Stimulated activated CD8-positive, alpha-beta memory T cell treated with anti-CD3 and anti-CD28 coated beads, Interleukin-4, amount 100 ng/mL, for 24 hours (primary cell): ENCODE measurements around the gene ZSWIM8.

ENCODE experiments used
- DNase-seq: peaks from one replicate; pipeline ENCODE4 v3.0.0-alpha.2; 2020; ENCODE audit warnings: low read depth

Gene ZSWIM8

DNA sequence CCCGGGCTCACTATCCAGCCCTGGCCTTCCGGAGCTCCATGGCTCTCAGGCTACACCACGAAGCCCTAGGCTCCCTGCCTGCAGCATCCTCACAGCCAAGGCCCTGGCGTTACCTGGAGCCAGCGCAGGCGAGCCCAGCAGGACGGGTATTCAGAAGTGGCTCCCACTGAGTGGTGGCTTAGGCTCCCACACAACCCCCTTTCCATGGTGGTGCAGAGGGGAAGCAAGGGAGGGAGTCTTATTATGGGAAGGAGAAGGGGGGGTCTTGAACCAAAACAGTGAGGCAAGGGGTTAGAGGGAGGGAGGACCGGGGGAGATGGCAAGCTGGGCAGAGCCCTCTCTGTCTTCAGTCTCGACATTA, 55.6 kb downstream of the ZSWIM8 start:
- no peak for DNase-seq

DNA sequence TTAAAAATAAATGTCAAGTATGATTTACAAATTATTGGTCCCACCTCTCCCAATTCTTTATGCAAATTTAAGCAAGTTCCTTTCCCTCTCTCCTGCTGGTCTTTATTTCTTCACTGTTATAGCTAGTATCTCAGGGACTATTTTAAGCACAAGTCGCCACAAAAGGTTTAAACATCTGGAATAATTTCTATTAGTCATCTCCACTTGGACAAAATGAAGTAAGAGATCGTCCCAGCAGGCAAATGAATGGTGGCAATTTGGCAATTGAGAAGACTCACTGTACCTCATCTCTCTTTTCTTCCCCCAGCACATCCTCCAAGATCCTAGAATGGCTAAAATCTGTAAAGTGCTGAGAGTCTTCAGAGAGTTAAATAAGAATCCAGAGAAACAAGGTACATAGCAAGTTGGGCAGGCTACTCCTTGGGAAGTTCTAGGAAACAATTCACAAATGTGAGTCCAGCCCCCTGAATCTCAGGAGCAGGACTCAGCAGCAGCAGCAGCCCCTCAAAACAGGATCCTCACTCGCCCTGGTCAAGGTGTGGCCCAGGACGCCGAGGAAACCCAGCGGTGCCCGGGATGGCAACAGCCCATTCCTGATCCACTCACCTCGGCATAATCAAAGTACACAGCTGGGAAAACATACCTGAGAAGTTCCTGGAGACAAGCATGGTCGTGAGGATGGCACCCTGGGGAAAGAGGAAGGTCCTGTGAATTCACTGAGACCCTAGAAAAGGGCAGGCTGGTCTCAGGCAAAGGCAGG, 56.3 kb downstream of the ZSWIM8 start:
- no peak for DNase-seq

DNA sequence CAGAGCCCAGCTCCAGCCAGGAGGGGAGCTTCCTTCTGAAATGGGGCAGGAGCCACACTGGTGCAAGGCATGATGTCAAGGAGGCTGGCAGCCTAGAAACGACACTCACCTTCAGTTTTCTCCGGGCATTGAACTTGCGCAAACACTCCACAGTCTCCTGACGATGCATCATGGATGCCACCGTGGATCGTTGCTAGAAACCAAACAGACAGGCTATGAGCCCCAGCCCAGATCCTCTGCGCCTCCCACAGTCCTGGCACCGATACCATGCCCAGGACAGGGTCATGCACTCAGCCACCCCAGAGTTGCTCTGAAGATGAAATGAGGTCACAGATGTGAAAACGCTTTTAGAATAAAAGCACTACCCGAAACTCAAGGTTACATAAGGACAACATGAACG, 56.9 kb downstream of the ZSWIM8 start:
- no peak for DNase-seq

- DNase-seq = no peak
Observed at GRCh38 chr10:73843261-73843660, 57.9 kb downstream of the ZSWIM8 start.

- DNase-seq = no peak
Observed at GRCh38 chr10:73847031-73847430, 61.6 kb downstream of the ZSWIM8 start.

GRCh38 chr10:73848821-73849489, 63.5 kb downstream of the ZSWIM8 start:
- DNase-seq = peak; percentile 89

DNA sequence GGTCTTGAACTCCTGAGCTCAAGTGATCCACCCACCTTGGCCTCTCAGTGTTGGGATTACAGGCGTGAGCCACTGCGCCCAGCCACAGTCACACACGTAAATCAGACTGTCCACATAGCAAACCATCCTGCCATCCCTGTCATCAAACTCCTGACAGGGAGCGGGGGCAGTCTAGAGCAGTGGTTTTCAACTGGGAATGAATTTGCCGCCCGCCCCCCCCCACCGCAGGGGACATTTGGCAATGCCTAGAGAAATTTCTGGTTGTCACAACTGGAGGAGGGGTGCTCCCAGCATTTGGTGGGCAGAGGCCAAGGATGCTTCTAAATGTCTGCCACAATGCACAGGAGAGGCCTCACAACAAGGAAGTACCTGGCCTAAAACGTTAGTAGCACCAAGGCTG, 64.8 kb downstream of the ZSWIM8 start:
- DNase-seq = no peak

GRCh38 chr10:73850863-73851461, 65.6 kb downstream of the ZSWIM8 start:
- no peak for DNase-seq
